ENCODE results near the gene TMEFF1.

GRCh38 chr9:100473276-100474081 is 530 bp downstream of the TMEFF1 start:
- TF ChIP-seq, protein P1, sequence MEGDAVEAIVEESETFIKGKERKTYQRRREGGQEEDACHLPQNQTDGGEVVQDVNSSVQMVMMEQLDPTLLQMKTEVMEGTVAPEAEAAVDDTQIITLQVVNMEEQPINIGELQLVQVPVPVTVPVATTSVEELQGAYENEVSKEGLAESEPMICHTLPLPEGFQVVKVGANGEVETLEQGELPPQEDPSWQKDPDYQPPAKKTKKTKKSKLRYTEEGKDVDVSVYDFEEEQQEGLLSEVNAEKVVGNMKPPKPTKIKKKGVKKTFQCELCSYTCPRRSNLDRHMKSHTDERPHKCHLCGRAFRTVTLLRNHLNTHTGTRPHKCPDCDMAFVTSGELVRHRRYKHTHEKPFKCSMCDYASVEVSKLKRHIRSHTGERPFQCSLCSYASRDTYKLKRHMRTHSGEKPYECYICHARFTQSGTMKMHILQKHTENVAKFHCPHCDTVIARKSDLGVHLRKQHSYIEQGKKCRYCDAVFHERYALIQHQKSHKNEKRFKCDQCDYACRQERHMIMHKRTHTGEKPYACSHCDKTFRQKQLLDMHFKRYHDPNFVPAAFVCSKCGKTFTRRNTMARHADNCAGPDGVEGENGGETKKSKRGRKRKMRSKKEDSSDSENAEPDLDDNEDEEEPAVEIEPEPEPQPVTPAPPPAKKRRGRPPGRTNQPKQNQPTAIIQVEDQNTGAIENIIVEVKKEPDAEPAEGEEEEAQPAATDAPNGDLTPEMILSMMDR (IDR thresholded peaks at IDR 0.05; ENCODE audit: insufficient read depth, low read length, poor library complexity, severe bottlenecking), result no peak
- no peak for TF ChIP-seq EZH2phosphoT487 (conservative IDR thresholded peaks at IDR 0.05; ENCODE audit: low read length)

Measured in SU-DHL-6 (cell line).